A549 treated with ZK216348 at 1 μM for 4 hours (cell line): ENCODE measurements around the gene XKRX. TPM values are rescaled to one million over a fixed set of nuclear protein-coding genes. Genes with fewer than 3 reads are reported as not detected.

Experiments used
- total RNA-seq: library from RNA; stranded (reverse); fragments of 200-300 nt; extraction: Qiagen RNA extraction; gene quantifications from 5 replicates; pipeline ENCODE4 v1.2.3, GENCODE V29; 2022; ENCODE audit warnings: low read depth

Gene XKRX
- total RNA-seq = 0.12 to 0.72 TPM (median 0.45 TPM) in 5 replicates

GRCh38 chrX:100928660-100929613 lies at the start of gene XKRX:
XKRX (minus strand) TSS chrX:100928917; CDS start chrX:100928304, 613 bp downstream.

GRCh38 chrX:100969408-100969807 lies 40.7 kb upstream of the XKRX start, which contains the start of gene ARL13A:
ARL13A (plus strand) TSS chrX:100969708; CDS start chrX:100973690, 3,982 bp downstream.

GRCh38 chrX:100874325-100874724 lies 54.4 kb downstream of the XKRX start, which contains the start of gene NOX1:
NOX1 (minus strand) TSS chrX:100874359; CDS start chrX:100874139, 220 bp downstream.

Other genes starting within 250 kb of the XKRX start
- gene SYTL4, start 196.8 kb downstream of the XKRX start, total RNA-seq = 1.6 to 3.6 TPM (median 2.8 TPM) in 5 replicates
- gene CSTF2, start 108.5 kb downstream of the XKRX start, total RNA-seq = 30.7 to 32.2 TPM (median 31.9 TPM) in 5 replicates
- gene NOX1, start 54.6 kb downstream of the XKRX start, total RNA-seq = 0.11 to 0.20 TPM in 2 of 5 replicates, not detected in the others
- 0.18 to 0.33 TPM (median 0.24 TPM) in 4 of 5 replicates, not detected in the other for gene ARL13A, start 40.8 kb upstream of the XKRX start, total RNA-seq
- gene TRMT2B, start 123.2 kb upstream of the XKRX start, total RNA-seq = 13.1 to 15.7 TPM (median 15.4 TPM) in 5 replicates
- not detected in 5 replicates for gene TMEM35A, start 150.0 kb upstream of the XKRX start, total RNA-seq
- gene CENPI, start 169.3 kb upstream of the XKRX start, total RNA-seq = 8.2 to 14.1 TPM (median 12.5 TPM) in 5 replicates